ENCODE measurements around the gene CFTR. TPM values are rescaled to one million over a fixed set of nuclear protein-coding genes. Genes with fewer than 3 reads are reported as not detected.

Gene CFTR
- total RNA-seq, 1 experiment from 2014 or later: 1.2 TPM

GRCh38 chr7:117715784-117716445, 236.1 kb downstream of the CFTR start:
- Histone ChIP-seq H3K27ac (ENCODE audit: insufficient read length, low read depth, low read length) (no peak overlapping the region), H3K27me3 (ENCODE audit: insufficient read depth, low read length) (no peaks in the 10 kb centered on the region), H3K23ac (ENCODE audit: insufficient read length, low read depth, low read length) (no peak overlapping the region), H2BK120ac (ENCODE audit: low read depth, low read length, poor library complexity, severe bottlenecking) (no peak overlapping the region), H3K4me2 (ENCODE audit: insufficient read depth, insufficient read length, low read length) (no peak overlapping the region), H4K5ac (ENCODE audit: insufficient read length, low read depth, low read length) (no peak overlapping the region), H3K18ac (ENCODE audit: insufficient read length, low read depth, low read length) (no peak overlapping the region), H3K79me2 (ENCODE audit: insufficient read depth, low read length) (no peaks in the 10 kb centered on the region), H4K8ac (replicated peaks; ENCODE audit: insufficient read length, low read depth, low read length) (no peak overlapping the region), H3K9ac (ENCODE audit: extremely low read depth, insufficient read length, low read length) (no peak overlapping the region), H2BK12ac (ENCODE audit: insufficient read length, low read depth, low read length) (no peak overlapping the region), H3K14ac (ENCODE audit: insufficient read depth, low read length) (no peak overlapping the region), H3K23me2 (ENCODE audit: insufficient read length, low read depth, low read length, poor library complexity, severe bottlenecking) (no peaks in the 10 kb centered on the region), H2BK5ac (ENCODE audit: insufficient read length, low read length) (no peak overlapping the region), H3K4me1 (ENCODE audit: insufficient read depth, low read length) (no peaks in the 10 kb centered on the region), H3T11ph (ENCODE audit: low read length) (no peak overlapping the region), H2BK15ac (ENCODE audit: low read depth, low read length) (no peak overlapping the region), H3K4ac (ENCODE audit: low read depth, low read length) (no peak overlapping the region), H2AFZ (ENCODE audit: low read length) (no peak overlapping the region), H4K91ac (ENCODE audit: insufficient read length, low read depth, low read length) (no peak overlapping the region), H3K56ac (ENCODE audit: insufficient read length, low read depth, low read length) (no peak overlapping the region), H3K9me3 (ENCODE audit: control insufficient read depth, low read depth, low read length) (no peaks in the 10 kb centered on the region), H2BK20ac (ENCODE audit: low read depth, low read length, poor library complexity, severe bottlenecking) (no peak overlapping the region), H2AK5ac (ENCODE audit: insufficient read length, low read length) (no peak overlapping the region), H4K20me1 (ENCODE audit: control insufficient read depth, insufficient read depth, insufficient read length) (no peaks in the 10 kb centered on the region), H3K79me1 (ENCODE audit: insufficient read depth, low read depth, low read length, poor library complexity, severe bottlenecking) (no peaks in the 10 kb centered on the region)
- WGBS (ENCODE audit: extremely low coverage, insufficient read length, low lambda C conversion rate): no CpG with 5 or more reads among the region's 3 CpGs
- Mint-ChIP-seq H3K4me3 (no peak overlapping the region), H3K36me3 (ENCODE audit: insufficient read depth in 1 of 3, low read depth in 3 of 3) (peaks cover 7 to 53% (median 20%) of the 10 kb centered on the region in 3 experiments; a peak in 5 of 7 replicates), H3K4me1 (peaks cover 0 to 4% of the 10 kb centered on the region in 2 experiments; a peak in 2 of 4 replicates), H3K9me3 (no peaks in the 10 kb centered on the region), H3K27me3 (ENCODE audit: low read depth) (no peaks in the 10 kb centered on the region), H3K27ac (peak overlapping the region in 1 of 3 experiments; percentile 43; a peak in 1 of 7 replicates)
- peak; percentile 77 for TF ChIP-seq CTCF (conservative IDR thresholded peaks at IDR 0.05)
- peak; percentile 56 for DNase-seq
